Activated T-helper 1 cell treated with Interleukin-2 at 50 U/mL for 16 hours (primary cell): ENCODE data around the gene PLEKHF1.
"Not testable (repeated sequence)": the region's sequence is repeated elsewhere in the genome, so short reads cannot be mapped to it uniquely, and the experiment has no call there.

Experiments
- DNase-seq: peaks from one replicate; pipeline ENCODE4 v3.0.0-alpha.2; 2020; ENCODE audit warnings: low read depth

PLEKHF1 gene

DNA sequence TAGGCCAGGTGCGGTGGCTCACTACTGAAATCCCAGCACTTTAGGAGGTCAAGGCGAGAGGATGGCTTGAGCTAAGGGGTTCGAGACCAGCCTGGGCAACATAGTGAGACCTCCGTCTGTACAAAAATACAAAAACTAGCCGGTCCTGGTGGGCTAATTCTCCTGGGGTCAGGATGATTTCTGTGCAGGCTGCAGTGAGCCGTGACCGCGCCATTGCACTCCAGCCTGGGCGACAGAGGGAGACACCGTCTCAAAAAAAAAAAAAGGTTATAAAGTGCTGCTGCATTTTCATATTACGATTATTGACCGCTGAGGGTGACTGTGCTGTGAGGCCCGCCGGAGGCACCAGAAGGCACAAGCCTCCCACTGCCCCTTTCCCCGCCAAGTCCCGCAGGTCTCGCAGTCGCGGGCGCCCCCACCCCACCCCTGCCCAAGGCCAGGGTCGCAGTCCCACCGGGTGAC is 477 bp upstream of the PLEKHF1 start:
- DNase-seq, result no peak

DNA sequence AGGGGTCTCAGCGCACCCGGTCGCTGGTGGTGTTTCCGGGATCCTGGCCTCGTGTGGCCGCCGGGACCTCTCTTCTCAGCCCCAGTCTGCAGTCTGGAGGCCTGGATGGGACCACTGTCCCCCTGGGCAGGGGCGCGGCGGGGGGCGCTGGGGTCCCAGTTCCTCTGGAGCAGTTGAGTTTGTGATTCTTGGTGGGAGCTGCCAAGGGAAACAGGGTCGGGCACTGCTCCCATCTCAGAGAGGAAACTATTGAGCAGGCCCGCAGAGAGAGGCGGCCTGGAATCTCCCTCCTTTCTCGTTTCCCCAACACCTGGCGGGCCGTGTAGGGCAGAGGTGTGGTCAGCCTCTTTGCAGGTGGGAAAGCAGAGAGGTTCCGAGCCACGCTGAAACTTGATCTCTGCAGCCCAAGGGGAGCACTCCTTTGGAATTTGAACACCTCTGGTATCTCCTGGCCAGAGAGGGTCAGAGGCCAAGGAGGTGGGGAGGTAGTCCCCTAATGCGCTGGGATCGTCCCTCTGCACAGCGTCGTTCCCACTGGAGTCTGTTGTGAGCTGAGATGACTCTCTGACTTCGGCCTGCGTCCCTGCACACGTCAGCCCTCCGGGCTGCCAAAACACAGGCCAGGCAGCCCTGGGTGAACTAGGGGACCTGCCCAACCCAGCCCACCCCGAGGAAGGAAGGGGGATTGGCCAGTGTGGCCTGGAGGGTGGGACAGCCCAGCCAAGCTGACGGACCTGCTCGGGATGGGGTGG is 741 bp downstream of the PLEKHF1 start:
- no peak for DNase-seq

DNA sequence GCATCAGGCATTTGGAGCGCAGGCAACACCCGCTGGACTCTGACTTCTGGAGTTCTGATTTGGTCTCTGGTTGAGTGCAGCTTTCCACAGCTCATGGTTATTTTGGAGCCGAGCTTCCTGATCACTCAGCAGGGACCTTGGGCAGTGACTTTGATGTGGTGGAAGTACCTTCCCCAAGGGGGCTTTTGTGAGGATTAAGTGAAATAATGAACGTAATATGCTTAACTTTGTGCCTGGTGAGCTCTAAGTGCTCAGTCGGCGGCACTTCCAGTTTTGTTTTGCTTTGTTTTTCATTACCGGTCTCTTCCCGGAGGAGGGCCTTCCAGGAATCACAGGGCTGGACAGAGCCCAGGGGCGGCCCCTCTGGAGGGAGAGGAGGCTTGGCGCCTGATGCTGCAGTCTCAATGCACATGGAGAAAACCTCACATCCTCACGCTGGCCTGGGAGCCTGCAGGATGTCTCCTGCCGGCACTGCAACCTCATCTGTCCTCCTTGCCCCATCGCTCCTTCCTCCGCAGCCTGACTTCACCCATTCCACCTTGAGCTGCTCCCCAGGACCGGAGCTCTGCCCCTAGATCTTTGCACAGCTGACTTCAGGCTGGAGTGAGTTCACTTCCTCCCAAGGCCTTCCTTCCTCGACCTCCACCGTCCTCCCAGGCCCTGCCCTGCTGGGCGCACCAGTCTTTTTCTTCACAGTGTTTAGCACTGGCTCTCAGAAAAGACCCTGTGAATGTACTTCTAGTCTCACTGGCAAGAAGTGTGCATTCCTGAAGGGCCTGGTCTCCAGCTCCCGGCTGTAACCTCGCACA is 1.5 kb downstream of the PLEKHF1 start:
- DNase-seq, result no peak

DNA sequence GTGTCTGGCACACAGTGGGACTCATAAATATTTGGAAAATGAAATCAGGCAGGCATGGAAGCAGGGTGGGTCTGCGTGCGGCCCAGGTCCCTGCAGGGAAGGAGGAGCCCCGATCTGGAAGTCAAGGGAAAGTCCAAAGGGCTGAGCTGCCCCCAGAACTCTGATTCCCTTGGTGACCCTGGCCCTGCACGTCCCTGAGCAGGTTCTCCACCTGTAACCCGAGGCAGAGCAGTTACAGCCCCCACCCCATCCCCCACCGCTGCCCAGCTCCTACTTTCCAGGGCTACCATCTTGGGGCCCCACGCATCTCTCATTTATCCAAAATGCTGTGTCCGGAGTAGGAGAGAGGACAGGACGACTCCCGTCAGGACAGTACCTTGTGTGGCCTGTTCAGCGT is 2.1 kb downstream of the PLEKHF1 start:
- no peak for DNase-seq

DNA sequence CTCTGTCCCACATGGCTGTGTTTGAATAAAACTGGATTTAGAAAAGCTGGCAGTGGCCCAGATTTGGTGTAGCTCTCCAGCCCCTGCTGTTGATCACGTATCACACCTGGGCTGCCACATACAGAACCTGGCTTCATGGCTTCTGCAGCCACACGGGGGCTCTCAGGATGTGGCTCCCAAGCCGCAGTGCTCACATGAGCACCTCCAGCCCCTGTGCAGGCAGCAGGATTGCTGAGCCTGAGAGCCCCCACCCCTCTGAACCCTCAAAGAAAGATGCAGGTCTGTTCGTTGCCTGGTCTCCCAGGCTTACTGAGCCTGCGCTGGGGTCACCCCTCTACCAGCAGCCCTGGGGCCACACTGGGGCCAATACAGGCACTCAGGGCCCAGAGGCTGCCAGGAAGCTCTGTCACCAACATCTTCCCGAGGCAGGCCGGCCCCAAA is 2.7 kb downstream of the PLEKHF1 start:
- peak; percentile 56 for DNase-seq

DNA sequence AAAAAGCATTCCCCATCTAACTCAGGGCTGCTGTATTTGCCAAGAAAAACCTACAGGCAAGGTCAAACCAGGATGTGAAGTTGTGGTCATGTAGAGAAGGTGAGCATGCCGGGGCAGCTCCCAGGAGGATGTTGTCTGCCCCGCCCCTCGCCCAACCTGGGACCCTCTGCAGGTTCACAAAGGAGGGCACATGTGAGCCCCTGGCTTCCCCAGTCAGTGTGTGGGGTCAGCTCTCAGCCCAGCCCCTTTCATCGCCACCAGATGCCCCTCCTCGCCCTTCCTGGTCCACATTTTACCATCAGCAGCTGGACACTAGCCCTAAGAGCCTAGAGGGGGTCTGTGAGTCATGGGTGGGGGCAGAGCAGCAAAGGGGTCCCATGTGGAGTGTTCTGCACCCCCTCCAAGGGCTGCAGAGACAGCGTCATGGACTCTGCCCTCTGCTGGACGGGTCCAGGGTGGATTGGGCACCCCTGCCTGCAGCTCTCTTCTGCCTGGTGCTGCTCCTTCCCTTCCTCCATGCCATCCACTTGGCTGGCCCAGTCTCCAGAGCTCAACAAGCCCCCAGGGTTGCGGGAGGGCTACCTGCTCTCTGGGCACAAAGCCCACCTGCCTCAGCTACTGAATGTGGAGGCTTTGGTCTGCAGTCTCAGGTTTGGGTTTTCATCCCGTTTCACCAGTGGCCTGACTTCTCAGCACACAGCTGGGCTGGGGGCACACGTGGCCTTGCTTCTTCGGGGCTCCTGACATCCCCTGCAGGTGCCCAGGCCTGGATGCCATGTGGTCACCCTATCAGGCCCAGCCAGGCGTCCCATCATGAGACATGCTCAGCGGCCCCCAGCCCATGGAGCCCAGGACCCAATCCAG is 3.7 kb downstream of the PLEKHF1 start:
- no peak for DNase-seq

DNA sequence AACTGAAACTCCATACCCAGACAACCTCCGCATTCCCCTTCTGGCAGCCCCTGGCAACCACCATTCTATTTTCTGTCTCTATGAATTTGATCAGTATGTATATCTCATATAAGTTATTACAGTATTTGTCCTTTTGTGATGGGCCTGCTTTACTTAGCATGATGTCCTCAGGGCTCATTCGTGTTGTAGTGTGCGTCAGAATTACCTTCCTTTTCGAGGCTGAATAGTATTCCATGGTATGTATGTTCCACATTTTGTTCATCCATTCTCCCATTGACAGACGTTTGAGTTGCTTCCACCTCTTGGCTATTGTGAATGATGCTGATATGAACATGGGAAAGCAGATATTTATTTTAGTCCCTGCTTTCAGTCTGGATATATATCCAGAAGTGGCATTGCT is 5.0 kb downstream of the PLEKHF1 start:
- no peak for DNase-seq

DNA sequence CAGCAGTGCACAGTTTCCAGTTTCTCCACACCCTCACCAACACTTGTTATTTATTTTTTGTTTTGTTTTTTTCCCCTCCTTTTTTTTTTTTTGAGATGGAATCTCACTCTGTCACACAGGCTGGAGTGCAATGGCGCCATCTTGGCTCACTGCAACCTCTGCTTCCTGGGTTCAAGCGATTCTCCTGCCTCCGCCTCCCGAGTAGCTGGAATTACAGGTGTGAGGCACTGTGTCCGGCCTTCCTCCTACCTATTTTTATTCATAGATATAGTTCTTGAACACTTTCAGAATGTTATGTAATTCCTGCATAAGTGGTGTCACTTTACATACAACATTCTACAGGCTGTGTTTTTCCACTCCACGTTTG is 5.7 kb downstream of the PLEKHF1 start:
- not testable (repeated sequence) for DNase-seq

DNA sequence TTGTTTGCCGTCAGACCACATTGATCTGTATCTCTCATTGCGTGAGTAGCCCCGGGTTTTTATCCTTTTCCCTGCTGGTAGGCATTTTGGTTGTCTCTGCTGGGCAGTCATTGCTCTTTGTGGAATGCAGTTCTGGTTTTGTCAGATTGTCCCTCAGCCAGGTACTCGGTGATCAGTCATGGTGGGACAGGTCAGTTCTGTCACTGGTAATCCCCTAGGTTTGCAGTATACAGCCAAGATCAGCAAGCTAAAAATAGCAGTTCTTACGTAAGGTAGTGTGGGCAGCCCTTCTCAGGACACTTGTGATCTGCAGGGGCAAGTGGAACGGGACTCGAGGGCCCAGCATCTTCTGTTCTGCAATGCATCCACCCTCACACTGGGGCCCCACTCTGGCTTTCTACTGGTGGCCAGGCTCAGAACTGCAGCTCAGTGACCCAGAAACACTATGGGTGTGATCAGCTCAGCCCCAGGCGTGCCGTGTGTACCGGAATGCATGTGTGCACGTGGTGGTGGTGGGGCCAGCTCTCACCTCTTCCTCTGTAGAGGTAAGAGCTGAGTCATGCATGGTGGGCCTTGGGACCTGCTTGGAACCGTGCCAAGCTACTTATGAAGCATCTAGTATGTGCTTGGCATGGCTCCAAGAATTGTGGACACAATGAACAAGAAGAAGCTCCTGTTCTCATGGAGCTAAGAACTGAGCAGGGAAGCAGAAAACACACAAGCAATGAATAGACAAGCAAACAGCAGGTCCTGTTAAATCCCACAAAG is 6.3 kb downstream of the PLEKHF1 start:
- peak; percentile 83 for DNase-seq

DNA sequence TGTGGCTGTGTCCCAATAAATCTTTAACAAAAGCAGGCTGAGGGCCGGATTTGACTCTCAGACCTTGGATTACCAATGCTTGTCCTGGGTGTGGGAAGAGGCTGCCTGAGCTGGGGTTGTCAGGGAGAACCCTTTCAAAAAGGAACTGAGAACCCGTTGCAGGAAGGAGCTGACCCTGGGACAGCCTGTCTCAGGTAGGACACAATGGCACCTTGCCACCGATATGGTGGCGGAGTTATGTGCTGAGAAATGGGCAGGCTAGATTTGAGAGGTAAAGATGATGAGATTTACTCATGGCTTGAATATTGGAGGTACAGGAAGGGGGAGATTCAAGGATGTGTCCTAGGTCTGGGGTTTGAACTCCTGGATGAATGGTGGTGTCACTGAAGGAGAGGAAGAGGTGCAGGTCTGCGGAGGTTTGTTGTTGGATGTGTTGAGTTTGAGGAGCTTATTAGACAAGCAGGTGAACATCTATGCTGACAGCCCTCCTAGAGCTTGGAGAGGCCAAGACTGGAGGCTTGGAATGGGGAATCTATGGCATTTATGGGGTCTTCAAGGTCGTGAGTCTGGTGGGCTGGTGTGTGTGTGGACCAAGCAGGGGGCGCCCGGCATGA is 7.2 kb downstream of the PLEKHF1 start:
- no peak for DNase-seq

DNA sequence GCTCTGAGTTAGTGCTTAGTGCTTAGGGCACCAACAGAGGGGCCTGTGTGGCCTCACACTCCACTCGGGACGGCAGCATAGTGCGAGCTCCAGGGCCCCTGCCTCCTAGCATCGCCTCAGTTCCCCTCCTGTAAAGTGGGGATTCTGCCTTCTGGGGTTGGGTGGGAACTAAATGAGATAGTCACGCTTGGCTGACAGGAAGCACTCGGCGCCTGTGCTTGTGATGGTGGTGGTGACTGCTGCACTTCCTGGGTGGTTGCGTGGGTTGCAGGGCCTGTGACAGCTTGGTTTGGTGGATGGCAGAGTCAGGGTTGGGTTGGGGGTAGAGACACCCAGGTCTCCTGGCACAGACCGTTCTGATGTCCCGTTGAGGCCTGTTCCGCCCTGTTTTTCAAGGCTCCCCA is 7.7 kb downstream of the PLEKHF1 start:
- DNase-seq, result peak; percentile 80

DNA sequence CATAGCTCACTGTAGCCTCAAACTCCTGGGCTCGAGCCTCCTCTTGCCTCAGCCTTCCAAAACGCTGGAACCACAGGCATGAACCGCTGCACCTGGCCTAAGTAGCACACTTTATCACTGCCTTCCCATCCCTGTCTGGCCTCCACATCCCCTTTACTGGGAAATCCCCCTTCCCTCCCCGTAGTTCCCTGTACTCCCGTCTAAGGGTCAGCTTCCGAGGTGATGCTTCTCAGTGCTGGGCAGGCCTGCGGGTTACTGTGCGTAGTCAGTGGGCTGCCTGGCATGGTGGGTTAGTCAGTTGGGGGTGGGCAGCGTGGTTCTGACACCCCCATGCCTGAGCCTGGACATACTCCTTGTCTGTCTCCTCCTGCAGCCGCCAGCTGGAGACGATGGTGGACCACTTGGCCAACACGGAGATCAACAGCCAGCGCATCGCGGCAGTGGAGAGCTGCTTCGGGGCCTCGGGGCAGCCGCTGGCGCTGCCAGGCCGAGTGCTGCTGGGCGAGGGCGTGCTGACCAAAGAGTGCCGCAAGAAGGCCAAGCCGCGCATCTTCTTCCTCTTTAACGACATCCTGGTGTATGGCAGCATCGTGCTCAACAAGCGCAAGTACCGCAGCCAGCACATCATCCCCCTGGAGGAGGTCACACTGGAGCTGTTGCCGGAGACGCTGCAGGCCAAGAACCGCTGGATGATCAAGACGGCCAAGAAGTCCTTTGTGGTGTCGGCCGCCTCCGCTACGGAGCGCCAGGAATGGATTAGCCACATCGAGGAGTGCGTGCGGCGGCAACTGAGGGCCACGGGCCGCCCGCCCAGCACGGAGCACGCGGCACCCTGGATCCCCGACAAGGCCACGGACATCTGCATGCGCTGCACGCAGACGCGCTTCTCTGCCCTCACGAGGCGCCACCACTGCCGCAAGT is 8.4 kb downstream of the PLEKHF1 start:
- no peak for DNase-seq

DNA sequence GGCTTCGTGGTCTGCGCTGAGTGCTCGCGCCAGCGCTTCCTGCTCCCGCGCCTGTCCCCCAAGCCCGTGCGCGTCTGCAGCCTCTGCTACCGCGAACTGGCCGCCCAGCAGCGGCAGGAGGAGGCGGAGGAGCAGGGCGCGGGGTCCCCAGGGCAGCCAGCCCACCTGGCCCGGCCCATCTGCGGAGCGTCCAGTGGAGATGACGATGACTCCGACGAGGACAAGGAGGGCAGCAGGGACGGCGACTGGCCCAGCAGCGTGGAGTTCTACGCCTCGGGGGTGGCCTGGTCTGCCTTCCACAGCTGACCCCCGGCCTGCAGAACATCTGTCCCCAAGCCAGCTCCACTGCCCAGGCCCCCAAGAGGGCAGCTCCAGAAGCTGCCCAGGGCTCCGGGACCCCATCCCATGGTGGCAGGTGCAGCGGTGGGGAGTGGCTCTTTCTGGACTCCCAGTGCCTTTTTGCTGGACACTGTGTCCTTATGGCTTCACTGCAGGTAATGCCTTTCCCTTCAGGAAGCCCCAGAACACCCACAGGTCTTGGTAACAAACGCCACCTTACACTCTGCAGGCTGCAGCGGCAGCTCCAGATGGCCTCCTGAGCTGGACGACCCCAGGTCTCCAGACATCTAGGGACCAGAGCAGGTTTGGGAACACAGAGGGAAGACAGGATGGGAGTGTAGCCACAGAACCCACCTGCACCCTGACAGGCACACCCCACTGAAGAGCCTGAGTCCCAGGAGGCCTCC is 9.3 kb downstream of the PLEKHF1 start:
- DNase-seq, result no peak

DNA sequence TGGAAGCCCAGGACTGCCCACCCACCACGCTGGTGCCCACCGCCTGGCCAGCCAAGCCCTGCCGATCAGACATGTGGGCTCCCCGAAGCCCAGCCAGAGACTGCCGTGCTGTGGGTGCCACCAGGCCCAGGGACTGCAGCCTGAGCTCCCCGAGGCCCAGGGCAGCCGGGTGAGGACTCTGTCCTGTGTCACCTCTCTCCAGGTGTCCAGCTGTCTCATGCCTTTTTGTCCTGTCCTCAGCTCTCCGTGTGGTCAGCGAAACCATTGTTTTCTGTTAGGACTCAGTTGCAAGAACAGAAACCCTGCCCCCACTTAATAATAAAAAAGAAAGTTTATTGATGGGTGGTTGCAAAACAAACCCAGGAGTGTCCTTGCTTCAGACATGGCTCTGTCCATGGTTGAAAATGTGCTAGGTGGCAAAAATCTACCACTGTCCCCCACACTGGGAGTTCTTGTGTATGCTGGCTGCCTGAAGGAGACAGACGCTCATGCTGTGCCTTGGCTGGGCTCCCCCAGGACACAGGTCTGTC is 9.9 kb downstream of the PLEKHF1 start:
- no peak for DNase-seq

DNA sequence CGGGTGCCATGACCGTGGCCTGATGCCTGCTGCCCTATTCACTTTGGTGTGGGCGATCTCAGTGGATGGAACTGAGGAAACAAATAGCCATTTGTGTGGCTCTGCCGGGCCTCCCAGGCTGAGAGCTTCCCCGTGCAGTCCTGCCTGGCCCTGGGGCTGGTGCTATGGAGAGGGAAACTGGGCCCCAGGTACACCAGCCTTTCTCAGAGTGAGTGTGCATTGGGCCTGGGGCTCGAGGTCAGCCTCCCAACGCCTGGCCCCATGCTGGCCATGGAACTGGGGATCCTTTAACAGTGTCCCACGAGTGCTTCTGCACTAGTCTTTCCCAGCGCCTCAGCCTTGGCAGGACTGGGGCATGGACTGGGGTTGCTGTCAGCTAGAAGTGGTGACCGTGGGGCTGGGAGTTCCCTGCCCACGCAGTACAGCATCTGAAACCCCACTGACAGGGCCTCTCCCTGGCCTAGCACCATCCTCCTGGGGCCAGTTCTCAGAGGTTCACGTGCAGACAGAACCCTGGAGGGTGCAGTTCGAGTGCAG is 10.5 kb downstream of the PLEKHF1 start:
- no peak for DNase-seq

DNA sequence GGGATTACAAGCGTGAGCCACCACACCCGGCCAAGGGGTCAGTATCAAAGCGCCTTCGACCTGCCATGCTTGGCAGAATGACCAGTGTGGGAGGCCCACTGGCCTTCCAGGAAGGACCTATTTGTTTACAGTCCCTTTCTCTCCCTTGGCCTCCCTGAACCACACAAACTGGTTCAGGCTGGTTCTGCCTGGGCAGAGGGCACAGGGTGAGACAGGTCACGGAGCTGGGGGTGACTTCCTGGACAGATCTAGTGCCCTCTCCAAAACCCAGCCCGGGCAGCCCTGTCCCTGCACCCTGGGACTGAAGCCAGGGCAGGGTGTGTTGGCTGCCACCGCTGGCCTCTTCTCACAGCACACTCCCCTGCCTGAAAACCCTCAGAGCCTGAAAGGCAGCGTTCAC is 11.3 kb downstream of the PLEKHF1 start:
- no peak for DNase-seq

DNA sequence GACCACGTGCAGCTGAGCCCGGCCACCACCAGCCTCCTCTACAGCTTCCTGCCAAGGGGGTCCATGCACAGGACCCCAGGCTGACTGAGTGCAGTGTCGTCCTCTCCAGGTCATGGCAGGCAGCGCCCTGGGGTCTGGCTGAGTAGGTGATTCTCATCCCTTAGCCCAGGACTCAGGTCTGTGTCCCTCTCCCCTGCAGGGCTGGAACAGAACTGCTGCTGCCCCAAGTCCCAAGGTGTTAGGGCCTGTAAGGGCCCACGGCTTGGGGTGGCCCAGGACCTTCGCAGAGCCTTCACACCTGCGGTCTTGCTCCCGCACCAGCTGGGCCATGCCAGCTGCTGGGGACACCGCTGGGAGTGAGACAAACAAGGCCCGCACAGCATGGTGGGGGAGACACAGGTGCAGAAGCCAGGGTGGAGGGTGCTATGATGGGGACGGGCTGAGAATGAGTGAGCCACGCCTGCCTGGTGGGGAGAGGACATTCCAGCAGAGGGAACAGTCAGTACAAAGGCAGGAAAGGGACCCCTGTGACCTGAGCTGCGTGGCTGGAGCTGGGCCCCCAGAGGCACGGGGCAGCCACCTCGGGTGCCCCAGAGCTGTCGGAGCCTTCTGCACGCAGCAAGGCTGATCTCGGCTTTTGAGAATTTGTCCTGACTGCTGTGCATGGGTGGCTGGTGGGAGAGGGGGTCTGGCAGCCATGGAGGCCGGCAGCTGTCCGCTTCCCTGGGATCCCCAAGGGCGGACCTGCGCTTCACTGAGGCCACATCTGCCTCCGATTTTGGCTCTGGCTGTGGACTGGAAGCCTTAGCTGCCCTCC is 11.9 kb downstream of the PLEKHF1 start:
- DNase-seq, result no peak
